ENCODE results near the gene COL6A2.

Gene COL6A2

GRCh38 chr21:46113497-46114176 is 15.7 kb downstream of the COL6A2 start:
- no peak for DNase-seq (ENCODE audit: low read depth, low spot score)

GRCh38 chr21:46114963-46115362 is 17.1 kb downstream of the COL6A2 start:
- DNase-seq (ENCODE audit: low read depth, low spot score) = no peak

GRCh38 chr21:46115441-46116188 is 17.7 kb downstream of the COL6A2 start:
- DNase-seq (ENCODE audit: low read depth, low spot score) = no peak

GRCh38 chr21:46116189-46116775 is 18.4 kb downstream of the COL6A2 start:
- DNase-seq (ENCODE audit: low read depth, low spot score) = no peak

- no peak for DNase-seq (ENCODE audit: low read depth, low spot score)
These were observed 19.1 kb downstream of the COL6A2 start for GRCh38 chr21:46116776-46117585.

GRCh38 chr21:46117586-46118315 is 19.8 kb downstream of the COL6A2 start:
- DNase-seq (ENCODE audit: low read depth, low spot score) = no peak

- DNase-seq (ENCODE audit: low read depth, low spot score) = no peak
These were observed 20.6 kb downstream of the COL6A2 start for GRCh38 chr21:46118316-46119143.

- no peak for DNase-seq (ENCODE audit: low read depth, low spot score)
These were observed 21.3 kb downstream of the COL6A2 start for GRCh38 chr21:46119144-46119636.

- no peak for DNase-seq (ENCODE audit: low read depth, low spot score)
These were observed 21.8 kb downstream of the COL6A2 start for GRCh38 chr21:46119637-46120271.

- no peak for DNase-seq (ENCODE audit: low read depth, low spot score)
These were observed 22.7 kb downstream of the COL6A2 start for GRCh38 chr21:46120301-46121285.

- DNase-seq (ENCODE audit: low read depth, low spot score) = no peak
These were observed 23.6 kb downstream of the COL6A2 start for GRCh38 chr21:46121286-46122221.

- DNase-seq (ENCODE audit: low read depth, low spot score) = no peak
These were observed 24.3 kb downstream of the COL6A2 start for GRCh38 chr21:46122237-46122671.

- DNase-seq (ENCODE audit: low read depth, low spot score) = no peak
These were observed 25.1 kb downstream of the COL6A2 start for GRCh38 chr21:46122758-46123683.

GRCh38 chr21:46124083-46124925 is 26.4 kb downstream of the COL6A2 start:
- DNase-seq (ENCODE audit: low read depth, low spot score) = no peak
